Measurements from ENCODE around the gene AGGF1.
"Not testable (repeated sequence)": the region's sequence is repeated elsewhere in the genome, so short reads cannot be mapped to it uniquely, and the experiment has no call there.

Gene AGGF1

GRCh38 chr5:77024490-77024889, 5.7 kb upstream of the AGGF1 start:
- no peak for DNase-seq

GRCh38 chr5:77028631-77029375, 1.4 kb upstream of the AGGF1 start:
- no peak for DNase-seq

GRCh38 chr5:77029376-77029885, 773 bp upstream of the AGGF1 start:
- no peak for DNase-seq

GRCh38 chr5:77031891-77032290, 1.7 kb downstream of the AGGF1 start:
- DNase-seq, result no peak

GRCh38 chr5:77032635-77033034, 2.4 kb downstream of the AGGF1 start:
- no peak for DNase-seq

- no peak for DNase-seq
Measured at GRCh38 chr5:77033338-77033737, 3.1 kb downstream of the AGGF1 start.

GRCh38 chr5:77035950-77036349, 5.7 kb downstream of the AGGF1 start:
- no peak for DNase-seq

GRCh38 chr5:77046416-77047073, 16.3 kb downstream of the AGGF1 start:
- no peak for DNase-seq

- DNase-seq, result no peak
Measured at GRCh38 chr5:77064040-77064439, 33.8 kb downstream of the AGGF1 start.

- DNase-seq, result no peak
Measured at GRCh38 chr5:77065256-77065655, 35.1 kb downstream of the AGGF1 start.

GRCh38 chr5:77066184-77066583, 36.0 kb downstream of the AGGF1 start:
- DNase-seq, result no peak

- no peak for DNase-seq
Measured at GRCh38 chr5:77066823-77067442, 36.7 kb downstream of the AGGF1 start.

GRCh38 chr5:77073667-77074066, 43.5 kb downstream of the AGGF1 start:
- DNase-seq, result no peak

GRCh38 chr5:77074745-77075144, 44.5 kb downstream of the AGGF1 start:
- DNase-seq, result no peak

GRCh38 chr5:77076961-77077828, 47.0 kb downstream of the AGGF1 start:
- DNase-seq, result no peak

GRCh38 chr5:77077829-77078176, 47.6 kb downstream of the AGGF1 start:
- DNase-seq, result no peak

GRCh38 chr5:77080479-77080878, 50.3 kb downstream of the AGGF1 start:
- DNase-seq, result not testable (repeated sequence)

GRCh38 chr5:77080905-77081304, 50.7 kb downstream of the AGGF1 start:
- DNase-seq, result no peak

- DNase-seq, result no peak
Measured at GRCh38 chr5:77082280-77082679, 52.1 kb downstream of the AGGF1 start.

- DNase-seq, result no peak
Measured at GRCh38 chr5:77083088-77083487, 52.9 kb downstream of the AGGF1 start.

GRCh38 chr5:77086368-77086688, 56.1 kb downstream of the AGGF1 start:
- peak in 1 of 2 experiments; percentile 80 for DNase-seq

GRCh38 chr5:77086689-77087483, 56.7 kb downstream of the AGGF1 start, which contains the start of gene ZBED3:
ZBED3 (minus strand) TSS chr5:77087285; CDS start chr5:77077878, 9,407 bp downstream.
- peak; percentile 57 to 78 for DNase-seq

Data from NCI-H446 (cell line).